GM11168 (cell line): ENCODE results near the gene CACNG5.

ENCODE experiments used
- in situ Hi-C: fragments of 300-500 bp; cut with MboI; formaldehyde crosslinking; loops from one replicate; pipeline ENCODE4 v1.12.0; 2022; ENCODE audit warnings: low sequenced_read_pairs; ENCODE audit not compliant: unreplicated experiment

CACNG5 gene

GRCh38 chr17:66819466-66819865, 15.5 kb upstream of the CACNG5 start:
- in situ Hi-C loops = no loop called here

- in situ Hi-C loops = no loop called here
Measured at GRCh38 chr17:66822009-66822408, 12.9 kb upstream of the CACNG5 start.

GRCh38 chr17:66826856-66827255, 8.1 kb upstream of the CACNG5 start:
- in situ Hi-C loops = no loop called here

GRCh38 chr17:66829386-66829864, 5.5 kb upstream of the CACNG5 start:
- in situ Hi-C loops = no loop called here

- in situ Hi-C loops = no loop called here
Measured at GRCh38 chr17:66829883-66830282, 5.0 kb upstream of the CACNG5 start.

- in situ Hi-C loops = no loop called here
Measured at GRCh38 chr17:66830451-66830850, 4.5 kb upstream of the CACNG5 start.

GRCh38 chr17:66831383-66832210, 3.3 kb upstream of the CACNG5 start:
- in situ Hi-C loops = no loop called here

GRCh38 chr17:66833201-66833600, 1.7 kb upstream of the CACNG5 start:
- in situ Hi-C loops = no loop called here

GRCh38 chr17:66834426-66834918, 445 bp upstream of the CACNG5 start:
- in situ Hi-C loops = no loop called here

- in situ Hi-C loops = no loop called here
Measured at GRCh38 chr17:66835476-66835875, 559 bp downstream of the CACNG5 start.

GRCh38 chr17:66836063-66837005, 1.4 kb downstream of the CACNG5 start:
- in situ Hi-C loops = no loop called here

- in situ Hi-C loops = no loop called here
Measured at GRCh38 chr17:66837226-66837625, 2.3 kb downstream of the CACNG5 start.

GRCh38 chr17:66837885-66838665, 3.2 kb downstream of the CACNG5 start:
- in situ Hi-C loops = no loop called here

GRCh38 chr17:66839616-66840015, 4.7 kb downstream of the CACNG5 start:
- in situ Hi-C loops = no loop called here

GRCh38 chr17:66840061-66840460, 5.1 kb downstream of the CACNG5 start:
- in situ Hi-C loops = no loop called here

GRCh38 chr17:66841328-66841727, 6.4 kb downstream of the CACNG5 start:
- in situ Hi-C loops = no loop called here

- in situ Hi-C loops = no loop called here
Measured at GRCh38 chr17:66841744-66842143, 6.8 kb downstream of the CACNG5 start.

- in situ Hi-C loops = no loop called here
Measured at GRCh38 chr17:66842505-66842904, 7.6 kb downstream of the CACNG5 start.

GRCh38 chr17:66842959-66843358, 8.0 kb downstream of the CACNG5 start:
- in situ Hi-C loops = no loop called here

GRCh38 chr17:66843627-66844026, 8.7 kb downstream of the CACNG5 start:
- in situ Hi-C loops = no loop called here
